Activated naive CD8-positive, alpha-beta T cell treated with anti-CD3 and anti-CD28 coated beads, Interleukin-2, amount 50 U/mL, for 16 hours (primary cell): ENCODE measurements around the gene TAC3.

Experiments used
- DNase-seq: peaks from one replicate; pipeline ENCODE4 v3.0.0-alpha.2; 2020; ENCODE audit warnings: low read depth, low spot score

Gene TAC3

DNA sequence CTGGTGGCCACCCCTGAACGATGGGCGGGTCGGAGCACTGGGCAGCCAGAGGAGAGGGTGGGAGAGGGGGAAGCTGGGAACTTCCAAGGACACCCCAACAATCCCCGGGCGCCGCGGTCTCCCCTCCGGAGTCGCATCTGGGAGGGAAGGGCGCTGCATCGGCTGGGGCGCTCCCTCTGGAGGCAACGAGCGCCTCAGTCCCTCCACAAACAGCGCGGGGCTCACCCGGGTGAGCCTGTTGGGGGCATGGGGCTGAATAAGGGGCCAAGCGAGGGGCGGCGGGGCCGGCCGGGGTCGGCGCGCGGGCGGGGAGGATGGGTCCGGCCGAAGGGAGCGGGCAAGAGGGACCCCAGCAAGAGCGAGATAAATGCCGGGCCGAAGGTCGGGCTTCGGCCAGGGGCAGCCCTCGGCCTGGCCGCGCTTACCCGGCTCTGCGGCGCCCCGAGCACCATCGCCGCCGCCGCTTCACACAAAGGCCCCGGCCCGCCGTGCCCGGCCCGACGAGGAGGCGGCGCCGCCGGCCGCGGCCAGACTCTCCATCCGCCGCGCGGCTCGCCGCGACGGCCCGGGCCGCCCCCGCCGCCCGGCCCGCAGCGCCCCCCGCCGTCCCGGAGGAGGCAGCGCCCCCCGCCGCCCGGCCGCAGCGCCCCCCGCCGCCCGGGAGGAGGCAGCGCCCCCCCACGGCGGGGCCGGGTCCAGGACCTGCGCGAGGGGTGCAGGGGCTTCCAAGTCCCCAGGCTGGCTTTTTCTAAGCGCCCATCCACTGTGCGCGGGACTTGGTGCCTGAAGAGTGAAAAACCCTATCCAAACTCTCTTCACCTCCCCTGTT lies 10.1 kb downstream of the TAC3 start, which contains the start of gene ZBTB39:
TSS of gene ZBTB39 (minus strand) at position 567 of the 829 bp plus-strand sequence. CDS start 1,629 bp downstream, outside the sequence.
- DNase-seq: peak; percentile 24

DNA sequence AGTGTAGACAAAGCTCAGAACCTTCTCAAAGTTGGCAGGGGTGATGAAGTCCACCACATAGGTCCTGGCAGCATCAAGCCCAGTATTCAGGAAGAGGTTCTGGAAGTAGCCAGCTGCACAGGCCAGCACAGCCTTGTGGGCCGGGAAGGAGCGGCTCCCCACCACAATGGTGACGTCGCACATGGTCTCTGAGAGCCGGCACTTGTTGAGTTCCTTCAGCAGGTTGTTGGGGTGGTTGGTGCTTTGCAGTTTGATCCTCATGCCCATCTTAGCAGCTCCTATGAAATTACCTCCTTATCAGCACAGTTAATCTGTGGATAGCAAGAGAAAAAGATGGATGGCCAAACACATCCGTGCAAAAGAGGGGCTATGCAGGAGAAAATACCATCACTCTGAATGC lies 11.7 kb downstream of the TAC3 start:
- DNase-seq: no peak

DNA sequence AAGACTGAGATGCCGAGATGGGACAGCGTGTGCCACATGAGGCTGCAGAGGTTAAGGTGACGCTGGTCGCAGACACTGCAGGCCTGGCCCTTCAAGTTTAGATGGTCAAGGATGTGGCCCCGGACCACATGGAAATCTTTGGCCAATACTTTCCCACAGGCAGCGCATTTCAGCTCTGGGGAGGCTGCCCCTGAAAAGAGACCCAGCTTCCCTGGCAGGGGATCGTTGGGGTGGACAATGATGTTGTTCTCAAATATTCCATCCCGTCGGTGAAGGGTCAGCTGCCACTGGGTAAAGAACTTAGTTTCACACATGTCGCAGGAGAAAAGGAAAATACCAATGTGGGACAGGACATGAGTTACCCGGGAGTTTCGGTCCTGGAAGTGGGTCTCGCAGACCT lies 12.9 kb downstream of the TAC3 start:
- DNase-seq: no peak

DNA sequence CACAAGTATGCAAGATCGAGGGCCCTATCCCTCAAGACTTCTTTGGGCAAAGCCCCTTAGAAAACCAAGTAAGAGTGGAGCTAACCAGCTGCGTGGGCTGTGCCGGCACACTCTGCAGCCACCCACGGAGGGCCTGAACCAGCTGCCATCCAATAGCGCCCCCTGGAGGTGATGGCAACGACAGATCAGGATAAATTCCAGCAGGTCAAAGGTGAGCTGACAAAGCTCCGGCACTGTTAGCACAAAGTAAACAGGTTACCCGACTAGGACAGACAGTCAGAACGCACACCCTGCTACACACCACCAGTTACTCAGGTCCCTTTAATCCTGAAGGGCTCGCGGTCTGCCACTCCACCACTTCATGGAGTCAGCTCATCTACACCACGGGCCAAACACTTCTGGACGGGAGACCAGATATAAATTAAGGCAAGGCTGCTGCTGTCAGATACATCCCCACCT lies 14.9 kb downstream of the TAC3 start:
- DNase-seq: peak; percentile 47

DNA sequence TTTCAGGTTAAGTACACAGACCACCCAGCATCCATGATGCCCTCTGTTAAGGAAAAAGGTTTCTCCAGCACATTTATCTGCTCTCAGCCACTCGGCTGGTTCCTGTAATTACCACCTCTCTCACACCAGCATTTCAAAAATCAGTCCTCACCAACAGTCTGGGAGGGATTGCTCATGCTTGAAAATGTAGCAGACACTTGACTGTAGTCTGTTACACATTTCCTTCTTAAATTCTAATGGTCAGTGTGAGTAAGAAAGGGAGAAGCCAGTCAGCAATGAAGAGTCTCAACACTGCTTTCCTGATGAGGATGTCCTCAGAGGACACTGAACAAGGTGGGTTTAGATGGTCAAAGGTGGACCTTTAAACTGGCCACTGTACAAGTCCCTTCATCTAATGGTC lies 15.9 kb downstream of the TAC3 start:
- DNase-seq: no peak

DNA sequence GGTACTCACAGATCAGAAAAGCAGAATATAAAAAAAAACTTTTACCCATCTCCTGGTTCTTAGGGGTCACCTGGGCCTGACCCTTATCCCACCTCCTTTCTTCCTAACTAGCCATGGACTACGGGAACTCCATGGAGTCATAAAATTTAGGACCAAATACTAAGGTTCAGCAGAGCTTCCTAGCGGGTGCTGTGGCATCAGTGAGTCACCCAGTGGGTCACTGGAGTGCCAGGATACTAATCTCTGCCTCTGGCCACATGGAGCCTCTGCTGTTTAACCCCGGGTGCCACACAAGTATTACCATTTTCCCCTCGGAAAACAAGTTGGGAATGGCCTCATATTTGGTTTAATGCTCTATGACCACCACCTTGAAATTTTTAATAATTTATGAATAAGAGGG lies 16.9 kb downstream of the TAC3 start:
- DNase-seq: no peak

DNA sequence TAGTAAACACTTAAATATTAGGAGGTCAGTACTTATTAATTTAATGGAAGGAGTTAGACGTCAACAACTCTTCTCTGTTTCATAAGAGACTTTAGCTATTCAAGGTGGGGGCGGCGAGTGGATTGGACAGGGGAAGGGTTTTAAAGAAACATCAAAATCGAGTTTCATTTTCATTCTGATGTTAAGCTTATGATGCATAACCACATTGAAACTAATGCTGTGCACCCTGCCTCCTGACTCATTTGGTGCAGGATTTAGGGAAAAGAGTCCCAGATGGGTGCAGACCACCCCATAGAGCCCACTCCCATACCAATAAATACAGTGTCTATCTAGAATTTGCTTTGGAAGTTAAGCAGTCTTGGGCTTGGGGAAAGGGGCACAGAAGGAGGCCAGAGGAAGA lies 17.3 kb downstream of the TAC3 start:
- DNase-seq: peak; percentile 10

DNA sequence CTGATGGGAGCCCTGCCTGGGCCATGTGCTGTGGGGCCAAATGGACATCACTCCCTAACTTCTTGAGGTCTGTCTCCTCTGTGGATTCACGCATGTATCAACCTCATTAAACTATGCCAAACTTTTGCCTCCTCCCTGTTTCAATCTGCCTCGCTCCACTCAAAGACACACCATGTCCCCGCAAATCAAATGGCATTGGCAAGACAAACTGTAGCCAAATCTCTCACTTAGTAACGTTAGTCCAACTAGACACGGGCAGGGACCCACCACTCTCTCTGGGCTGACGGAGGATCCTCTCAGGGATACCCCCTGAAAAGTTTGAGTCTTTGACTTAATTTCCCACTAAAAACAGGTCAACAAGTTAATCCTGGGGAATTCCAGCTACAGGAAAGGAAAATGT lies 18.0 kb downstream of the TAC3 start:
- no peak for DNase-seq

DNA sequence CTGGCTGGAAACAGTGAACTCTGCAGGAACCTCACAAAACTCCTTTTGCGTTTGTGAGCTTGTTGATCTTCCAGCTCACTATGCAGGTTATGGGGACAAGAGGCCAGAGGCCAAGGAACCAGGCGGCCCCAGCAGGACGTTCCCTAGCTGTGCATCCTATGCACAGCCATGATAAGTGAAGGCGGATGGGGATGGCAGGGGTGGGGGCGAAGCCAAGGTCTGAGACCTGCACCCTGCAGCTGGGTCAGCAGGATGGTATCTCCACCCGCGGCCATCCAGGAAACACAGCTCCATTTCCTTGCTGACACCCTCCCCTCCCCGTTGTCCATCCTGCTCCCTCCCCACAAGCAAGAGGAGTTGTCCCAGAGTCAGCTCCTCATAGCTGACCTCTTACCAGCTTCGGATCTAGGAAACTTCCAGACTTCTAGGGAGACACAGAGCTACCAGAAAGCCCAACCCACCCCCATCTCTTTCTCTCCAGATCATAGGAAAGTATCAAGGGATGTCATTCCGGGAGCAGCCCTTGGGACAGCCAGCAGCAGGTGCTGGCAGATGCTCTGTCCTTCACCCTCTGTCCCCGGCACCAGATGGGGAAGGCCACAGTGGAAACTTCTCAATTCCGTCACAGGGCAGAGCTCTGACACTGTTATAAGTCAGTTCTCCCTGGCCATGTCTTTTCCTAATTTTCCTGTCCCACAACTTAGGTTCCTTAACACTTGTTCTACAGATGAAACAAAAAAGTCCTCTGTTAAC lies 19.4 kb downstream of the TAC3 start:
- no peak for DNase-seq

DNA sequence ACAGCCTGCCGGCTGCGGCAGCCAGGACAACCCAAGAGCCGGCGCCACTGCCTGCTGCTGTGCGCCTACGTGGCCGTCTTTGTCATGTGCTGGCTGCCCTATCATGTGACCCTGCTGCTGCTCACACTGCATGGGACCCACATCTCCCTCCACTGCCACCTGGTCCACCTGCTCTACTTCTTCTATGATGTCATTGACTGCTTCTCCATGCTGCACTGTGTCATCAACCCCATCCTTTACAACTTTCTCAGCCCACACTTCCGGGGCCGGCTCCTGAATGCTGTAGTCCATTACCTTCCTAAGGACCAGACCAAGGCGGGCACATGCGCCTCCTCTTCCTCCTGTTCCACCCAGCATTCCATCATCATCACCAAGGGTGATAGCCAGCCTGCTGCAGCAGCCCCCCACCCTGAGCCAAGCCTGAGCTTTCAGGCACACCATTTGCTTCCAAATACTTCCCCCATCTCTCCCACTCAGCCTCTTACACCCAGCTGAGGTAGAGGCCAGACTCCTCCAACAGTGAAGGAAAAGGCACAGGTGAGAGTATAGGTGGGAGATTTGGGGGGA lies 20.3 kb downstream of the TAC3 start:
- DNase-seq: no peak

DNA sequence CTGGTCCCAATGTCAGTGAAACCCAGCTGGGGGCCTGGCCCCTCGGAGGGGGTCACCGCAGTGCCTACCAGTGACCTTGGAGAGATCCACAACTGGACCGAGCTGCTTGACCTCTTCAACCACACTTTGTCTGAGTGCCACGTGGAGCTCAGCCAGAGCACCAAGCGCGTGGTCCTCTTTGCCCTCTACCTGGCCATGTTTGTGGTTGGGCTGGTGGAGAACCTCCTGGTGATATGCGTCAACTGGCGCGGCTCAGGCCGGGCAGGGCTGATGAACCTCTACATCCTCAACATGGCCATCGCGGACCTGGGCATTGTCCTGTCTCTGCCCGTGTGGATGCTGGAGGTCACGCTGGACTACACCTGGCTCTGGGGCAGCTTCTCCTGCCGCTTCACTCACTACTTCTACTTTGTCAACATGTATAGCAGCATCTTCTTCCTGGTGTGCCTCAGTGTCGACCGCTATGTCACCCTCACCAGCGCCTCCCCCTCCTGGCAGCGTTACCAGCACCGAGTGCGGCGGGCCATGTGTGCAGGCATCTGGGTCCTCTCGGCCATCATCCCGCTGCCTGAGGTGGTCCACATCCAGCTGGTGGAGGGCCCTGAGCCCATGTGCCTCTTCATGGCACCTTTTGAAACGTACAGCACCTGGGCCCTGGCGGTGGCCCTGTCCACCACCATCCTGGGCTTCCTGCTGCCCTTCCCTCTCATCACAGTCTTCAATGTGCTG lies 21.0 kb downstream of the TAC3 start:
- no peak for DNase-seq

DNA sequence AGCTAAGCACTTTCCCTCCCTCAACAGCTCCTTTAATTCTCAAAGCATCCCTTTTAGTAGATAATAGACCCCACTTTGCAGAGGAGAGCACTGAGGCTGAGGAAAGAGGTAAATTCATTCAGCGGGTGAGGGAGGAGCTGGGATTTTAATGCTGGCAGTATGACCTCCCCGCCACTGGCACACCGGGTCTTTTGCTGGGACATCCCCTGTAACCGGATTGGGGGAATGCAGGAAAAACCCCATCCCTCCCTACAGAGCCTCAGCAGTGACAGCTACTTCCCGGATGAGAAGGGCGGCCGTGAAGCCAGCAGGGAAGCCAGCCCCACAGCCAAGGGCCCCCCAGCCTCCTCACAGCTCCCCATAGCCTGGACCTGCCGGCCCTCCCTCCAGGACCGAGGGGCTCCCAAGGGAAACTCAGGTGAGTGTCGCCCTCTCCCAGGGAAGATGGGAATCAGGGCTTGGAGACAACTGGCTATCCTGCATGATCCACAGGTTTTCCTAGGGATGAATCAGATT lies 22.0 kb downstream of the TAC3 start:
- no peak for DNase-seq

DNA sequence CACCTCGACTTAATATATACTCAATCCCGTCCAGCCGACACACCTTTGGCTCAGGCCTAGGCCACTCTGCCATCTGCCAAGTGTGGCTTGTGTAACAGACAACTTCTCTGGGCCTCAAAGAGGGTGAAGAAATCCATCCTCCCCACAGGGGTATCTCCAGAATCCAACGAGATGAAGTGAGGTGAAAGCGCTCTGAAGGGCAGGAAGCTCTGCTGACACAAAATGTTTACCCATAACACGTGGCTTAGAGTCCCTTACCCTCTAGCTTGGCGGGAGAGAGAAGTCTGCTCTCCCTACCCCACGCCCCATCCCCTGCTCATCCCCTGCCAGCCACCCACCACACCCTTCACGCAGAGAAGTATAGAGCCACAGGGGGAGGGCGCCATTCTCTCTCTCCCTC lies 23.0 kb downstream of the TAC3 start:
- DNase-seq: no peak

DNA sequence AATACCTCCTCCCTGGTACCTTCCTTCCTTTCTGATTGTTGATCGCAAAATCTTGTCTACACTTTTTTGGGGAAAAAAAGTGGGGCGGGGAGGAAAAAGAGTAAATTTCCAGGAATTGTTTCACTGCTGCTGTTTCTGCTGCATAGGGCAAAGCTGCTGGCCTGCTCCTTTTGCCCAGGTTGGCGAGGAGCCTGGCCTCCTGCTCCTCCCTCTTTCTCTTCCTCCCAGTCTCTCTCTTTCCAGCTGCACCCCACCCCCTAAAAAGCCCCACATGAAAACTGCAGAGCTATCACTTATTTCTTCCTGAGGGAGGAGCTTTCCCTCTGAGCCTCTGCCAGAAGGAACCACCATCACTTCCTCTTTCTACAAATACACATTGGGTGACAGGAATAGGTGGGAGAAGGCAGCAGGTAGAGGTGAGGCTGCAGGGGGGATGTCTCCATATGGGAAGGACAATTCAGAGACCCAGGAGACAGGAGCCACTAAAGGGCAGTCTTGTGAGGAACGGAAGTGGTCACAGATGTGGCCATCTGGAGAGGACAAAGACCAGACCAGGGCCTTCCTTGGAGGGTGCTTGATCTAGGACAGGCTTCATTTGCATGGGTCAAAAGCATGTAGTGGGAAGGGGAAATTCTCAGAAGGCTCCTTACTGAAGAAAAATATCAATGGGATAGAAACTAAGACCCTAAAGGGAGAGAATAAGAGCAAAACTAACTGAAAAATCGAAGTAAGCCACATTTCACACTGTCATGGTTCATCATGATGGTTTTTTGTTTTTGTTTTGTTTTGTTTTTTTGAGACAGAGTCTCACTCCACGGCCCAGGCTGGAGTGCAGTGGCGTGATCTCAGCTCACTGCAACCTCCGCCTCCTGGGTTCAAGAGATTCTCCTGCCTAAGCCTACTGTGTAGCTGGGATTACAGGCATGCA lies 24.7 kb downstream of the TAC3 start:
- DNase-seq: no peak

DNA sequence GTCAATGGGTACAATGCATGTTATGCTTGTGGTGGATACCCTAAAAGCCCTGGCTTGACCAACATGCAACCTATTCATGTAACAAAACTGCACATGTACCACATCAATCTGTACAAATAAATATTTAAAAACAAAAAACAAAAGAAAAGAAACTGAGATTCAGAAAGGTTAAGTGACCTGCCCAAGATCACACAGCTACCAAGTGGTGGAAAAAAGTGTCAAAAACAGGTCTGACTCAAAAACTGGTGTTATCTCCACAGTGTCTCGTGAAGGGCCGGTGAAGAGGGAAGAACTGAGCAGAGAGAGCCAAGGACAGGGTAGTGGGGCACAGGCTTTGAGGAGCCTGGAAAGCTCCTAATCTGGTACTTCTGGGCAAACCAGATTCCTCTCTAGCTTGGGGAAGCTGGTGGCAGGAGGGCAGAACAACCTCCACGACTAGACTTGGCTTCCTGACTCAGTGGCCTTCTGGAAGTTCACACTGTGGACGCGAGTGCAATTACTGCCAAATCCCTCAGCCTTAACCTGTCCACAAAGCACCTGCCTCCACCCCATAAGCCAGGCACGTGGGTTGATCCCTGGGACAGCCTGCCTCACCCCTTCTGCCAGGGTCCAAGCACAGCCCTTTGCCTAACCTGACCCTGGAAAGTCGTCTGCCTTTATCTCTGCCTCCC lies 25.5 kb downstream of the TAC3 start:
- DNase-seq: no peak

DNA sequence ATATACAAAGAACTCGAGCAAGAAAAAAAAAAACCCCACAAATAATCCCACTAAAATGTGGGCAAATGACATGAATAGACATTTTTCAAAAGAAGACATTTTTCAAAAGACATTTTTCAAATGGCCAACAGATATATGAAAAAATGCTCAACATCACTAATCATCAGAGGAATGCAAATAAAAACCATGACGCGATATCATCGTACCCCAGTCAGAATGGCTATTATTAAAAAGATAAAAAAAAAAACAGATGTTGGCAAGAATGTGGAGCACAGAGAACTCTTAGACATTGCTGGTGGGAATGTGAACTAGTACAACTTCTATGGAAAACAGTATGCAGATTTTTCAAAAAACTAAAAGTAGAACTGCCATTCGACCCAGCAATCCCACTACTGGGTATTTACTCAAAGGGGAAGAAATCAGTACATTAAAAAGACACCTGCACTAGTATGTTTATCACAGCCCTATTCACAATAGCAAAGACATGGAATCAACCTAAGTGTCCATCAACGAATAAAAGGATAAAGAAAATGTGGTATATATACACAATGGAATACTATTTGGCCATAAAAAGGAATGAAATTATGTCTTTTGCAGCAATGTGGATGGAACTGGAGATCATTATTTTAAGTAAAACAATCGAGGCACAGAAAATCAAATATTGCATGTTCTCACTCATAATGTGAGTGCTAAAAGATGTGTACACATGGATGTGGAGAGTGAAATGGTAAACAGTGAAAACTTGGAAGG lies 26.3 kb downstream of the TAC3 start:
- DNase-seq: no peak

DNA sequence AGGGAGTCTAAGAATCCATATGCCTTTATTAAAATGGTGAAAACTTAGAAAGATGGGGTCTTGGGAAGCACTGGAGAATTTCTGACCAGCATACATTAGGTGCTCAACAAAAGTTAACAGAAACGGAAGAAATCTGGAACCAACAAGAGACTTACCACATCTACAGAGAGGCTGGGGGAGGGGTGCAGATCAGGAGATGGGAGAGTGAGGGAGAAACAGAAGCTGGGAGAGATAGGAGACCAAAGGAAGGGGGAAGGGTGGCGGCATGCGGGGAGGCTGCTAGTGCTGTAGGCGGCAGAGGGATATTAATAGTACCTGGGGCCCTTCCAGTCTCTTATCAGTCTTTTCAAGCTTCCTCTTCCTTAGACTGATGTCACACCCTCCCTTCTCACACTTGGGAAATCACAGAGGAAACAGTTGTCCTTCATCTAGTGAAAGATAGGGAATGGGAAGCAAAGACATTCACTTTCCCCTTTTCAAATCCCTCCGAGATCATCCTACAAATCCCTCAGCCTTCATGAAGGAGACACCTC lies 28.1 kb downstream of the TAC3 start:
- DNase-seq: no peak

DNA sequence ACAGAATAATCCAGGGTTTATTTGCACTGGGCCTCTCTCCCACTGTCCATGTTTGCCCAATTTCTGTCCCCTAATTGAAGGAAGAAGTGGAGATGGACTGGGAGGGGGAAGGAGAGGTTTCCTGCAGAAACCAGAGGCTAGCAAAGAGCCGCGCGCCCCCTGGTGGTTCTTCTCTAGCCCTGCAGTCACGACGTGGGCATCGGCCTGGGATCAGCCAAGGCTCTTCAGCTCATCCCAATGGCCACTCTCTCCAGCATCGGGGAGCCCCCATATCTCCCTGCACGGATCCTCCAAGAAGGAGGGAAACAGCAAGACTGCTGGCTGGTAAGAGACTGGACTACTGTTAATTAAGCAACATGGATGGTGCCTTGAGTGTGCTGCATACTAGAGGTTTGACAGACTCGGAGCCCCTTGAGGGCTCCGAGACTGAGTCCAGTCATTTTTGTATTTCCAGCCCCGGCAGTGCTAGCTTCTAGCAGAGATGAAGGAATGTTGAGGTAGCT lies 28.7 kb downstream of the TAC3 start:
- DNase-seq: peak; percentile 39

DNA sequence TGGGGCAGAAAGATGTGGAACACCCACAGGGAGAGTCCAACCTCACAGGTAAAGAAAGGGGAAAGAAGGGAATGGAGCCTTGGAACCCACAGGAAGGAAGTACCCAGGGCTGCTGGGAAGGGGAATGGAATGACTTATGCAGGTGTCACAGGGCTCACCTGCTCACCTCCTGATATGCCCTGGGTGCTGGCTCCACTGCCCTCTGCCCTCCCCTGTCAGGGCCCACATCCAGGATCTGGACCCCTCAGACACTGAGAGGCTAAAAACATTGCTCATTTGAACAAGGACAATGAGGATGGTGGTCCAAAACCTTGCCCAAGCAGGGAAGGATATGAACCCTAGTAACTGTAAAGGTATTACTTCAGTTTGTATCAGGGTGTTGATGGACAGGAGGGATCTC lies 29.3 kb downstream of the TAC3 start:
- DNase-seq: no peak
